PC-9 (cell line): ENCODE data around the gene EEA1. TPM values are rescaled to one million over a fixed set of nuclear protein-coding genes. Genes with fewer than 3 reads are reported as not detected.

Experiments used
- BruUV-seq: library from RNA; stranded (reverse); fragments of 400-500 nt; replicated peaks from 2 replicates; lab custom pipeline; 2021; lab: Mats Ljungman, UMichigan
- CTCF ChIA-PET: fragments of 300-600 bp; sonication (Branson Sonifier 250); formaldehyde crosslinking; loops from one replicate; lab custom pipeline; 2022; ENCODE audit warnings: antibody characterized with exemption; lab: Charles Lee
- POLR2A ChIA-PET: fragments of 300-600 bp; sonication (Branson Sonifier 250); formaldehyde crosslinking; loops from one replicate; lab custom pipeline; 2022; ENCODE audit warnings: antibody characterized with exemption; ENCODE audit not compliant: unreplicated experiment; lab: Charles Lee
- DNase-seq, 2 experiments: peaks; one replicate each; pipeline versions ENCODE4 v3.0.0 to v3.0.0-alpha.2; 2015 to 2022; ENCODE audit warnings: mixed read lengths in 1 of 2
- H2AFZ ChIP-seq: fragments of 200-600 bp; sonication (generic); 2 replicates; pipeline ENCODE4 v1.8.1; 2017; ENCODE audit warnings: antibody characterized with exemption
- H3F3A ChIP-seq: fragments of 200-600 bp; sonication (generic); 2 replicates; pipeline ENCODE4 v1.8.1; 2017; ENCODE audit warnings: antibody characterized with exemption, mild to moderate bottlenecking, low read depth; ENCODE audit not compliant: insufficient read depth
- H3K27ac ChIP-seq: fragments of 200-600 bp; sonication (generic); 2 replicates; pipeline ENCODE4 v1.6.1; 2016; ENCODE audit warnings: mixed run types
- H3K27me3 ChIP-seq: fragments of 200-600 bp; sonication (generic); 2 replicates; pipeline ENCODE4 v1.6.1; 2016; ENCODE audit warnings: low read depth, mixed run types; ENCODE audit not compliant: insufficient read depth
- H3K36me3 ChIP-seq: fragments of 200-600 bp; sonication (generic); 2 replicates; pipeline ENCODE4 v1.6.1; 2016; ENCODE audit warnings: low read depth, mixed run types
- H3K4me1 ChIP-seq: fragments of 200-600 bp; sonication (generic); replicated peaks from 2 replicates; pipeline ENCODE4 v1.6.1; 2016; ENCODE audit warnings: mixed run types; ENCODE audit not compliant: insufficient read depth
- H3K4me2 ChIP-seq: fragments of 200-600 bp; sonication (generic); 2 replicates; pipeline ENCODE4 v1.6.1; 2017; ENCODE audit warnings: mixed run types
- H3K4me3 ChIP-seq: fragments of 200-600 bp; sonication (generic); 2 replicates; pipeline ENCODE4 v1.6.1; 2016; ENCODE audit warnings: mixed run types
- H3K79me2 ChIP-seq: fragments of 200-600 bp; sonication (generic); 2 replicates; pipeline ENCODE4 v1.6.1; 2017; ENCODE audit warnings: low read depth, mixed run types
- H3K9me2 ChIP-seq: fragments of 200-600 bp; sonication (generic); 2 replicates; pipeline ENCODE4 v1.8.1; 2017; ENCODE audit warnings: mild to moderate bottlenecking; ENCODE audit not compliant: insufficient read depth
- H3K9me3 ChIP-seq: fragments of 200-600 bp; sonication (generic); 2 replicates; pipeline ENCODE4 v1.8.1; 2016; ENCODE audit warnings: low read depth; ENCODE audit not compliant: insufficient read depth
- H4K20me1 ChIP-seq: fragments of 200-600 bp; sonication (generic); 2 replicates; pipeline ENCODE4 v1.8.1; 2017; ENCODE audit not compliant: insufficient read depth
- EZH2 ChIP-seq: fragments of 200-600 bp; sonication (generic); IDR thresholded peaks from 2 replicates; pipeline ENCODE4 v1.8.0; 2017; ENCODE audit warnings: antibody characterized with exemption, low read depth
- intact Hi-C: fragments of 100-400 bp; cut with micrococcal nuclease; formaldehyde crosslinking; loops from one replicate; pipeline ENCODE4 v1.10.0; 2022; ENCODE audit not compliant: unreplicated experiment
- total RNA-seq: library from RNA; stranded (reverse); gene quantifications from 2 replicates; pipeline ENCODE4 v1.2.3, GENCODE V29; 2021
- TF ChIP-seq, protein P1 (sequence below): fragments of 200-600 bp; sonication (generic); conservative IDR thresholded peaks from 2 replicates; pipeline ENCODE4 v1.6.1; 2017; ENCODE audit warnings: mixed run types, antibody characterized with exemption, mild to moderate bottlenecking, moderate library complexity

EEA1 gene
- total RNA-seq, 1 experiment from 2014 or later = 15.7 TPM

DNA sequence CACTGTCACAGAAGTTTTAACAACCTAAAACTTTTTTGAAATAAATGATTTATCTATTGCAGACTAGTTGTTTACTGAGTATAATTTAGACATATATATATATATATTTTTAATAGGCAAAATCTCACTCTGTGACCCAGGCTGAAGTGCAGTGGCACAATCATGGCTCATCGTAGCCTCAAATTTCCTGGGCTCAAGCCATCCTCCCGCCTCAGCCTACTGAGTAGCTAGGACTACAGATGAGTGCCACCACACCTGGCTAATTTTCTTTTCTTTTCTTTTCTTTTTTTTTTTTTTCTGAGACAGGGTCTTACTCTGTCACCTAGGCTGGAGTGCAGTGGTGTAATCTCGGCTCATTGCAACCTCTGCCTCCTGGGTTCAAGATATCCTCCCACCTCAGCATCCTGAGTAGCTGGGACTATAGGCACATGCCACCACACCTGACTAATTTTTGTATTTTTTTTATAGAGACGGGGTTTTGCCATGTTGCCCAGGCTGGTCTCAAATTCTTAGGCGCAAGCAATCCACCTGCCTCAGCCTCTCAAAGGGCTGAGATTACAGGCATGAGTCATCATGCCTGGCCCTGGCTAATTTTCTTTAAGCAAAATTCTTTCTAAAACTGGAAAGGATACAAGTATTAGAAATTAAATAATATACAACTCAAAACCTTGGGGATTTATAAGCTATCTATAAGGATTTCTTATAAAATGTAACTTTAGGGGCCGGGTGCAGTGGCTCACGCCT lies 23.1 kb downstream of the EEA1 start:
- peaks cover 29% of the 10 kb centered on the region for H3K79me2 ChIP-seq
- no peaks in the 10 kb centered on the region for H3K4me1 ChIP-seq
- H3K4me2 ChIP-seq = no peak overlapping the region
- POLR2A ChIA-PET = no interaction called here
- no peaks in the 10 kb centered on the region for H3K9me2 ChIP-seq
- no peak overlapping the region for H3K27ac ChIP-seq
- intact Hi-C loops = no loop called here
- DNase-seq = no peak
- H3K4me3 ChIP-seq = no peak overlapping the region
- H2AFZ ChIP-seq = no peak overlapping the region
- no peaks in the 10 kb centered on the region for H4K20me1 ChIP-seq
- H3F3A ChIP-seq = peaks cover 2% of the 10 kb centered on the region; the same call in 1 of the 2 replicates
- peaks cover 5% of the 10 kb centered on the region; the same call in 1 of the 2 replicates for H3K9me3 ChIP-seq
- CTCF ChIA-PET = interaction anchor here (0.6 kb wide), 1 partner anchor 329 kb away, joined by 3 read pairs; no protein-coding TSS in a partner anchor
- TF ChIP-seq, protein P1, sequence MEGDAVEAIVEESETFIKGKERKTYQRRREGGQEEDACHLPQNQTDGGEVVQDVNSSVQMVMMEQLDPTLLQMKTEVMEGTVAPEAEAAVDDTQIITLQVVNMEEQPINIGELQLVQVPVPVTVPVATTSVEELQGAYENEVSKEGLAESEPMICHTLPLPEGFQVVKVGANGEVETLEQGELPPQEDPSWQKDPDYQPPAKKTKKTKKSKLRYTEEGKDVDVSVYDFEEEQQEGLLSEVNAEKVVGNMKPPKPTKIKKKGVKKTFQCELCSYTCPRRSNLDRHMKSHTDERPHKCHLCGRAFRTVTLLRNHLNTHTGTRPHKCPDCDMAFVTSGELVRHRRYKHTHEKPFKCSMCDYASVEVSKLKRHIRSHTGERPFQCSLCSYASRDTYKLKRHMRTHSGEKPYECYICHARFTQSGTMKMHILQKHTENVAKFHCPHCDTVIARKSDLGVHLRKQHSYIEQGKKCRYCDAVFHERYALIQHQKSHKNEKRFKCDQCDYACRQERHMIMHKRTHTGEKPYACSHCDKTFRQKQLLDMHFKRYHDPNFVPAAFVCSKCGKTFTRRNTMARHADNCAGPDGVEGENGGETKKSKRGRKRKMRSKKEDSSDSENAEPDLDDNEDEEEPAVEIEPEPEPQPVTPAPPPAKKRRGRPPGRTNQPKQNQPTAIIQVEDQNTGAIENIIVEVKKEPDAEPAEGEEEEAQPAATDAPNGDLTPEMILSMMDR = no peak
- TF ChIP-seq EZH2 = no peak
- no peaks in the 10 kb centered on the region for H3K36me3 ChIP-seq
- H3K27me3 ChIP-seq = no peaks in the 10 kb centered on the region
- BruUV-seq = no TSS peak

DNA sequence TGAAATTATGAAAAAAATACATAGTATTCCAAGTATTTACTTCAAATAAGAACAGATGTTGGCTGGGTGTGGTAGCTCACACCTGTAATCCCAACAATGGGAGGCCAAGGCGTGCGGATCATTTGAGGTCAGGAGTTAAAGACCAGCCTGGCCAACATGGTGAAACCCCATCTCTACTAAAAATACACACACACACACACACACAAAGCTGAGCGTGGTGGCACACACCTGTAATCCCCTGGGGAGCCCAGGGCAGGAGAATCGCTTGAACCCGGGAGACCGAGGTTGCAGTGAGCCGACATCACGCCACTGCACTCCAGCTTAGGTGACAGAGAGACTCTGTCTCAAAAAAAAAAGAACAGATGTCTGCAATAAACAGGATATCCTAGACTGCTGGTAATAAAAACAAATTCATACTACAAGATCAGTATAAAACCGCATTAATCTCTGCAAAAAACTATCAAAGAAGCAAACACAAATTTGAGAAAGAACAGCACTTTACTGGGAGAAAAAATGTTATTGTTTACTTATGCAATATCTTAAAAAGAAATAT lies 23.8 kb downstream of the EEA1 start:
- Histone ChIP-seq H4K20me1 (no peaks in the 10 kb centered on the region), H3K4me3 (no peak overlapping the region), H3K9me3 (0 out of 2 replicates have a peak, but pooled peaks cover 5% of the 10 kb centered on the region), H3K36me3 (no peaks in the 10 kb centered on the region), H3F3A (peaks cover 8% of the 10 kb centered on the region), H3K4me2 (no peak overlapping the region), H3K79me2 (peaks cover 28% of the 10 kb centered on the region), H3K9me2 (no peaks in the 10 kb centered on the region; the same call in 1 of the 2 replicates), H3K4me1 (peaks cover 5% of the 10 kb centered on the region), H2AFZ (no peak overlapping the region), H3K27ac (no peak overlapping the region), H3K27me3 (no peaks in the 10 kb centered on the region)
- ChIA-PET POLR2A (no interaction called here), CTCF (no interaction called here)
- no peak for DNase-seq
- TF ChIP-seq, protein P1 = no peak
- no peak for TF ChIP-seq EZH2
- intact Hi-C loops = no loop called here
- no TSS peak for BruUV-seq

DNA sequence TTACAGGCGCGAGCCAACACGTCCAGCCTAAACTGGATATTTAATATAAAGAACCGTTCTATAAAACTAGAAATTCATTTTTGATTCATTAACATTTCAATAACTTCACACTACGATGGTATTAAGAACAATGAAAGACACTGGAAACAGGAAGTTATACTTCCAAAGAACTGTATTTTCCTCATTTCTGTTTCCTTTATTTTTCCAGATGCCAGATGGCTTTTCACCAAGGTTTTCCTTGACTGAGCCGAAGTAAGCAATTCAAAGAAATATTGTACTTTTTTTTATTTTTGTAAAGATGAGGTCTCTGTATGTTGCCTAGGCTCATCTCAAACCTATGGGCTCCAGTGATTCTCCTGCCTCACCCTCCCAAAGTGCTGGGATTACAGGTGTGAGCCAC lies 28.2 kb downstream of the EEA1 start:
- Histone ChIP-seq H3K4me2 (no peak overlapping the region), H2AFZ (no peak overlapping the region), H4K20me1 (no peaks in the 10 kb centered on the region), H3K79me2 (peaks cover 24% of the 10 kb centered on the region), H3K4me3 (no peak overlapping the region), H3K36me3 (no peaks in the 10 kb centered on the region; the same call in 1 of the 2 replicates), H3F3A (peaks cover 25% of the 10 kb centered on the region), H3K9me2 (no peaks in the 10 kb centered on the region; the same call in 1 of the 2 replicates), H3K27me3 (no peaks in the 10 kb centered on the region), H3K4me1 (peaks cover 22% of the 10 kb centered on the region), H3K27ac (no peak overlapping the region), H3K9me3 (no peaks in the 10 kb centered on the region)
- ChIA-PET POLR2A (no interaction called here), CTCF (no interaction called here)
- DNase-seq = no peak
- BruUV-seq = no TSS peak
- intact Hi-C loops = no loop called here
- TF ChIP-seq, protein P1 = no peak
- TF ChIP-seq EZH2 = no peak
